ENCODE results near the gene UTF1.
"Not testable (repeated sequence)": the region's sequence is repeated elsewhere in the genome, so short reads cannot be mapped to it uniquely, and the experiment has no call there.

UTF1 gene

DNA sequence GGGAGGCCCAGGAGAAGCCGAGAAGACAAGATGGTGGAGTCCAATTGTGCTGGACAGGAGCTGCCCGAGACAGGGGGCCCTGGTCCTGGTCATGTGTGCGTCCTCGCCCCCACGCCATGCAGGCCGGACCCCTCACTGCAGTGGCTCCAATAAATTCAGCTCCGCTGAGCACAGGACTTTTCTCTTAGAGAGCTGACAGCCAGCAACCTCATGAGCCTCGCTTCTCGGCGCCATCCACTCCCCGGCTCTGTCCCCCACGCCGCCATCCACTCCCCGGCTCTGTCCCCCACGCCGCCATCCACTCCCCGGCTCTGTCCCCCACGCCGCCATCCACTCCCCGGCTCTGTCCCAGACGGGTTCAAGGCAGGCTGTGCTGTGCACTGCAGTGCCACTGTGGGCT lies 2.8 kb upstream of the UTF1 start:
- DNase-seq (ENCODE audit: low read depth) = no peak

DNA sequence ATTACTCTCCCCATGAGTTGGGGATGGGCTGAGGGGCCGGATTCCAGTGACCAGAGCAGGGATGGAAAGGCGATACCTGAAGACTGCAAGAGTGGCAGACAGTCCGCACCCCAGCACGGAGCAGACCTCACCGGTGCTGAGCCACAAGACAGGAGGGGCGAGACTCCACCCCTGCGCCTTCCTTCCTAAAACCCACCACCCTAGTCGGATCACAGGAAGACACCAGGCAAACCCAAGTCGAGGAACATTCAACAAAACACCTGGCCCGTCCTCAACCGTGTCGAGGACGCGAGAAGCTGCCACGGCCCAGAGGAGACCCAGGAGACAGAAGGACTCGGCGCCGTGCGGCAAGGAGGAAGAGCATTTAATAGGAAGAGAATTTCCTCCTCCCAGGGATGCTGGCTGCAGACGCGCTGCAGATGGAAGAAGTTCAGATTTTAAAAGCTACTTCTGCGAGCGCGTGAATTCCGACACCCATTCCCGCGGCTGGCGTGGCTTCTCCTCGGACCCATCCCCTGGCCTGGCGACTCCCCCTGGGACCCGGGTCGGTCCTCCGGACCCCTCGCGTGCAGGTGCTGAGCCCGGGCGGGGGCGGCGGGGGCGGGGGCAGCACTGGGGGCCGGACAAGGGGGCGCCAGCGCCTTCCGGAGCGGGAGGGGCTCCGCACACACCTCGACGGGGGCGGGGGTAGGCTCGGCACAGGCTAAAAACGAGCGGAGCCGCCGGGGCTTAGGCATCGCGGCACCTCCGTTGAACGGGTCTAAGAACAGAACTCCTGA lies 563 bp upstream of the UTF1 start:
- DNase-seq (ENCODE audit: low read depth) = no peak

DNA sequence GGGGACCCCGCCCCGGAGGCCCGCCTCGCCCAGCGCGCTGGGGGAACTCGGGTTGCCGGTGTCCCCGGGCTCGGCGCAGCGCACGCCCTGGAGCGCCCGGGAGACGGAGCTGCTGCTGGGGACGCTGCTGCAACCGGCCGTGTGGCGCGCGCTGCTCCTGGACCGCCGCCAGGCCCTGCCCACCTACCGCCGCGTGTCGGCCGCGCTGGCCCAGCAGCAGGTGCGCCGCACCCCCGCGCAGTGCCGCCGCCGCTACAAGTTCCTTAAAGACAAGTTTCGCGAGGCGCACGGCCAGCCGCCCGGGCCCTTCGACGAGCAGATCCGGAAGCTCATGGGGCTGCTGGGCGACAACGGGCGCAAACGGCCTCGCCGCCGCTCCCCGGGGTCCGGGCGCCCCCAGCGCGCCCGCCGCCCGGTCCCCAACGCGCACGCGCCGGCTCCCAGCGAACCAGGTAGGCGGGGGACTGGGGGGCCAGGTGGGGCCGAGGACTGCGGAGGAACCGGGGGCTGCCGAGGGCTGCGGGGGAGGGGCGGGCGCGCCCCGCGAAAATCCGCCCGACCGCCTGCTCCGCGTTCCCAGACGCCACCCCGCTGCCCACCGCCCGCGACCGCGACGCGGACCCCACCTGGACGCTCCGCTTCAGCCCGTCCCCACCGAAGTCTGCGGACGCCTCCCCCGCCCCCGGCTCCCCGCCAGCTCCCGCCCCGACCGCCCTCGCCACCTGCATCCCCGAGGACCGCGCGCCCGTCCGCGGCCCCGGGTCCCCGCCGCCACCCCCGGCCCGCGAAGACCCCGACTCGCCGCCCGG lies 574 bp downstream of the UTF1 start:
- no peak for DNase-seq (ENCODE audit: low read depth)

- DNase-seq (ENCODE audit: low read depth) = no peak
Measured at GRCh38 chr10:133231244-133231945, 1.4 kb downstream of the UTF1 start.

DNA sequence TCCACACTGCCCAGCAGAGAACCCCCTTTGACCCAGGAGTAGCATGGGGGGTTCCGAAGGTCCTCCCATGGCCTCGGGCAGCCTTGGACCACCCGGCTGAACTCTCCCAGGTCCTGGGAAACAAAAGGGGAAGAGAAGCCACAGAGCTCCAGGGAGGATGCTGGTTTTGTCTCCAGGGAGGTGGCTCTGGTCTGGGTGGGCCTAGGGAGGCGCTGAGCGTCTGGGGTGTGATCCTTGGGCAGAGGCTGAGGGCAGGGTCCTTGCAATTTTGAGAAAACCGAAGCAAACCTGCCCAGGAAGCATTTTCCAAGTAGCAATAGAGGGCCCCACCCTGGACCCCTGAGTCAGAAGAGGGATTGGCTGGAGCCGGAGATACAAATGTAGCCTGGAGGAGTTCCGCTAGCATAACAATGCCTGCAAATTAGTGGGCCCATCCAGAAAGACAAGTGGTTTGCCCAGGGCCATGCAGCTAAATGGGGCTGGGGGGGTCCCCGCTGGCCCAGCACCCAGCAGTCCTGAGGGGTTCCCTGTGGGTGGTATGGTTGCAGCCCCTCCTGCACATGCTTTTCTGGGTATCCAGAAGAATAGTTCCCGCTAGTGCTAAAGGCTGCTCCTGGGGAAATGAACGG lies 2.0 kb downstream of the UTF1 start:
- no peak for DNase-seq (ENCODE audit: low read depth)

DNA sequence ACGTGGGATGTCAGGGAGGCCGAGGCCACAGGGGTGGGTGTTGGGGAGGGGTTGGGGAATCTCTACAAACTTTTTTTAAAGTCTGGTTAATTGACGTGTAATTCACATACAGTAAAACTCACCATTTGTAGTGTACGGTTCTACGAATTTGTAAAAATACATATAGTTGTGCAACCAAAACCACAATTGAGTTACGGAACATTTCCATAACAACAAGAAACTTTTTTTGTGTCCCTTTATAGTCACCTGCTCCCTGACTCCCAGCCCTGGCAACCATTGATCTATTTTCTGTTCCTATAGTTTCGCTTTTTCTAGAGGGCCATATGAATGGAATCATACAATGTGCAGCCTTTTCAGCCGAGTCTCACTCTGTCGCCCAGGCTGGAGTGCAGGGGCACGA lies 4.8 kb downstream of the UTF1 start:
- not testable (repeated sequence) for DNase-seq (ENCODE audit: low read depth)

- no peak for DNase-seq (ENCODE audit: low read depth)
Measured at GRCh38 chr10:133235265-133235855, 5.3 kb downstream of the UTF1 start.

GRCh38 chr10:133235932-133236331 lies 5.9 kb downstream of the UTF1 start:
- no peak for DNase-seq (ENCODE audit: low read depth)

DNA sequence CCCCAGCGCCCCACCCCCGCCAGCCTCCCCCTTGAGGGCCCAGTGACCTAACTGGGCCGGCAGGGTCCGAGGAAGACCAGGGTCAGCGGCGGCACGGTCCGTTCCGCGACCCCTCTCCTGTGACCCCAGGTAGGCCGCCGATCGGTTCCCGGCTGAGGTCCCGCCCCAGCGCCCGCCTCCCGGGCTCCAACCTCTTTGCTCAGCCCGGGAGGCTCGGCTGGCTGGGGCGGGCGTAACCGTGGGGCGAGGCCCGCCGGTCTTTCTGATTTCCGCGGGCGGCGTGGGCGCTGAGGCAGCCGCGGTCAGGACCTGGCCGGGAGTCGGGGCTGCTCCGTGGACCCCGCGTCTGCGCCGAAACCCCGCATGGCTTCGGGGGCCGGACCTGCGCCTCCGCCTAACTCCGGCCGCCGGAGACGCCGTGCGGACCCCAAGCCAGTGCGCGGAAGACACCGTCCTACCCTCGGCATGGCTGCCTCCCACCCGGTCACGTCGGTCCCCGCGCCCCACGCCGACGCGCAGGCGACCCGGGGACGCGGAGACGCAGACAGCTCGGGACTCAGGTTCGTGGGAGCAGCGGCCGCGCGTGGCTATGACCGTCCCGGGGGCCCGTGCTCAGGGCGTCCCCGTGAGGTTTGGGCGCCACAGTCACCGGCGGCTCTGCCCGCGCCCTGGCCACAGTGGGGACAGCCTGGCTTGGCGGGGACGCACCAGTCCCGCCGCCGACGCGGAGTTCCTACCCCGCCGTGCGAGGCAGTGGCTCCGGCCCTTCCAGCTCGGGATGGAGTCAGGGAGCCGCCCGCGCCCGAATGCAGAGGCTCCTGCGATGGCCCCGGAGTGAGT lies 6.6 kb downstream of the UTF1 start:
- no peak for DNase-seq (ENCODE audit: low read depth)

- DNase-seq (ENCODE audit: low read depth) = no peak
Measured at GRCh38 chr10:133237241-133237587, 7.2 kb downstream of the UTF1 start.

DNA sequence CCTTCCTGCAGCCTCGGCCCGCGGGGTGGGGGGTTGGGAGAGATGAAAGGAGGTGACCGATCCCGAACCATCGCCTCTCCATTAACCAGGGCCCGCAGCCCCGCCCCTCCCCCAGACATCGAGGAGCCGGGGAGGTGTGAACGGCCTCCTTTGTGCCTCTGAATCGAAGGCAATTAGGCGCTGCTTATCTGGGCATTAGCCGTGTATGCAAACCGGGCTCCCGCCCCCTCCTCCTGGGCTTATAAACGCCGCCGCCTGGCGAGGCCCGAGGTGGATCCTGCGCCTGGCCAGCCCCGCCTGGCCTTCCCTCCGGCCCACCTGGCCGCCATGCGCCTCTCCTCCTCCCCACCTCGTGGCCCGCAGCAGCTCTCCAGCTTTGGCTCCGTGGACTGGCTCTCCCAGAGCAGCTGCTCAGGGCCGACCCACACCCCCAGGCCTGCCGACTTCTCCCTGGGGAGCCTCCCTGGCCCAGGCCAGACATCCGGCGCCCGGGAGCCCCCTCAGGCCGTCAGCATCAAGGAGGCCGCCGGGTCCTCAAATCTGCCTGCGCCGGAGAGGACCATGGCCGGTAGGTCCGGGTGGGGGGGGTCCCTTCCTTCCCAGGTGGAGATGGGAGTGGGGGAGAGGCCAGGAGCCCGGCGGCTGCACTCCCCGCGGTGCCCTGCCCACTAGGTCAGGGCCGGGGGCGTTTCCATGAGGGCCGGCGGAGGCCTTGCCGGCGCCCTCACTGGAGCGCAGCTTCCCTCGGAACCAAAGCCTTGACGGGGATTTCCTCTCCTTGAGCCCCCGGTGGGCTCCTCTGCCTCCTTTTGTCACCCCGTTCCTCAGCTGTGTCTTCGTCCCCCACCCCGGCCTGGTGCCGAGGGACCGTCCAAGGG lies 7.8 kb downstream of the UTF1 start, which contains the start of gene VENTX:
TSS of gene VENTX (plus strand) at position 268 of the 878 bp plus-strand sequence. CDS start at position 328, 60 bp downstream.
- no peak for DNase-seq (ENCODE audit: low read depth)

DNA sequence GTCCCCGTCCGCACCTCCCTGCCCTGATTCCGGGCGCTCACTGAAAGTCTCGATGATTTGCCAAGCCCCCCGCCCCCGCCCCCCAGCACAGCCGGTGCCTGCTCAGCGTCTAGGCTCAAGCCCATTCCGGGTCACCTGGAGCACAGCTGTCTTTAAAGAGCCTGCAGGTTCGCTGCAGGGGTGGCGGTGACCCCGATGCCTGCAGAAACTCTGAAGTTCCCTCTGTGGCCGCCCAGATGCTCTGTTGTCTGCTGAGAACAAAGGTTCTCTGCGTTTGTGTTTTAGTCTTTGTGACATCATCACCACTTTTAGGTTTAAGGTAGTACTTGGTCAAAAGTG lies 8.4 kb downstream of the UTF1 start:
- DNase-seq (ENCODE audit: low read depth) = no peak

DNA sequence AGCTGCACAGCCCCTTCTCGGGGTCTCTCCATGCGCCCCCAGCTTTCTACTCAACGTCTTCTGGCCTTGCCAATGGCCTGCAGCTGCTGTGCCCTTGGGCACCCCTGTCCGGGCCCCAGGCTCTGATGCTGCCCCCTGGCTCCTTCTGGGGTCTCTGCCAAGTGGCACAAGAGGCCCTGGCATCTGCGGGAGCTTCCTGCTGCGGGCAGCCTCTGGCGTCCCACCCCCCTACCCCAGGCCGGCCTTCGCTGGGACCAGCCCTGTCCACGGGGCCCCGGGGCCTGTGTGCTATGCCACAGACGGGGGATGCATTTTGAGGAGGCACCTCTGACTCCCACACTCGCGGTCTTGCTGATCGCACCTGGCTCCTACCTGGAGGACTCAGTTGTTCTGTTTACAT lies 10.0 kb downstream of the UTF1 start:
- no peak for DNase-seq (ENCODE audit: low read depth)

GRCh38 chr10:133241501-133242205 lies 11.6 kb downstream of the UTF1 start:
- DNase-seq (ENCODE audit: low read depth) = no peak

DNA sequence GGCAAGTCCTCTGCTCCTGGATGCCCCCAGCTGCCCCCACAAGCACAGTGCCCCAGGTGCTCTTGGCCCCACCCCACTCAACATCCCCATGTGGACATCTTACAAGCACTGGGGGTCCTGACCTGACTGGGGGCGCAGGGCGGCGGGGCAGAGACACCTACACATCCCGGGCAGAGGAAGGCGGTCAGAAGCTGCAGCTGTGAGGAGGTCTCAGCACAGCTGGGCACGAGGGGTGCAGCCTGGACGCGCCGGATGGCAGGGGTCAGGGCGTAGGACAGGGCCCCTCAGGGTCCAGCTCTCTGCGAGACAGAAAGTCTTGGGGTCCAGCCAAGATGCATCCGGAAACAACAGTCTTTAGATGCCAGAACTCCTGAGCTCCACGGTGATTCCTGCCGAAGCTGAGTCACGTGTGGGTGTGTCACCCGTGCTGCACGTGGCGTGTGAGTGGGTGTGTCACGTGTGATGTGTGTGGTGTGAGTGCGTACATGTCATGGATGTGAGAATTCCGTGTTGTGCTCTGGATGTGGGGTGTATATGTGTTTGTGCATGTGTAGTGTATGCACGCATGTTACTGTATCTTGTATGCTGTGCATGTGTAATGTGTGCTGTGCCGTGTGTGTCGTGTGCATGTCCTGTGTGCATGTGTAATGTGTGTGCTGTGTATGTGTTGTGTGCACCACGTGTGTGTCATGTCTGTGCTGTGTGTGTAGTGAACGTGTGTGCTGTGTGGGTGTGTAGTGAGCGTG lies 12.8 kb downstream of the UTF1 start:
- DNase-seq (ENCODE audit: low read depth) = no peak

DNA sequence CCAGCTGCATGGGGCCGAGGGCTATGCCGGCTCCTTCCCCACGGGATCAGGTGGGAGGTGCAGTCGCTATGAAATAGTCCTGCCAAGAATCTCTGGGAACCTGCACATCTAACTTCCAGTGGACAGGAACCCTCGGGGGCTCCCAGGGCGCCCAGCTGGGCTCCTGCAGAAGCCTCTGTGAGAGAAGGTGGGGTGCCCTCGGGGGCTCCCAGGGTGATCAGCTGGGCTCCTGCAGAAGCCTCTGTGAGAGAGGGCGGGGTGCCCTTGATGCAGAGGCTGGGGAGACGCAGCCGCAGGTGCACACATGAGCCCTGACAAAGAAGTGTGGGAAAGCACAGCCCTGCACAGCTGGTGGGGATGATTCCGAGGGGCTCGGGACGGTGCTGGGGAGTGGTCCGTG lies 13.6 kb downstream of the UTF1 start:
- no peak for DNase-seq (ENCODE audit: low read depth)

DNA sequence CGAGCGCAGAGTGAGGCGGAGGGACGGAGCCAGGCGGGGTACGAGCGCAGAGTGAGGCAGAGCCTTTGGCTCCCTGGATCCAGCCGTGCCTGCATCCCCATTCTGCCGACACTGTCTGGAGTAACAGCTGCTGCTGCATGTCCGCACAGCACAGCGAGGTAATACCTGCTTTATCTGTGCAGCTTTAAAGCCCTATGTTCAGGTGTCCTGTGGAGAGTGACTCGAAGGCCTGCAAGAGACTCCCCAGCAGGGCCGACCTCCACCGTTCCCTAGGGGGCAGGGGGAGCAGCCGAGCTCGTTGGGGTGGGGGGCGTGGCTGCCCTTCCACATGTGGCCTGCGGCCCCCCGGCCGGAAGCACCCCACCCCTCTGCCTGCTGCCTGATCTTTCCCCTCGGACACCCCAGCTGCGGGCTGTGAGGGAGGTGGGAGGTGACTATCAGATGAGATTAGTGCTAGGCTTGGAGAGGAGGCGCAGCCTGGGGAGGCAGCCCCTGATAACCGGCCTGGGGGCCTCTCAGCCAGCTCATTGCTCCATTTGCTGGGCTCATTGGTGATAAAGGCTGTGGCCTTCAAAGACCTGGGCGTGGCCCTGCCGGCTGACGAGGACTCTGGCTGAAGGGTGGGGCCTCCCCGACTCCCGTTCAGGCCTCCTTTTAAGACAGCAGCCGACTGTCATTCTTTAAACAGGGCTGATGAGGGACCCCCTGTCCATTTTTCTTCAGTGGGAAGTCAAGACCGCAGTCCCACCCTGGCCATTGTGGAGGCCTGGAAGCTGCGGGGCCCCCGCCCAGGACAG lies 15.6 kb downstream of the UTF1 start:
- DNase-seq (ENCODE audit: low read depth) = no peak

DNA sequence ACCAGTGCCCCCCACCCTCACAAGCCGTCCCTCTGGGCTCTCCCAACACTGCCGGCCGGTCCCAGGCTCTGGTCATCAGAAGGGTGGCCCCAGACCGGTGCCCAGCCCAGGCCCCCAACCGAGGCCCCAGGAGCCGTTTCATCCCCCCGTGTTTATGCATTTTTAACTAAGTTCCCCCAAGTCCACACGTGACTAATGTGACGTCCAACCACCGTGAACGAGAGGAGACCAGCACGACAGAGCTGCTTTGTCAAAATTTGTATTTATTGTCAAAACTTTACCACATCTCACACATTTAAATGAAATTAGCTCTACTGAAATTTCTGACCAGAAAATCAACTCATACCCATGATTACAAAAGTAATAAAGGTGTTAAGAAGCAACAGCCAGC lies 16.2 kb downstream of the UTF1 start:
- DNase-seq (ENCODE audit: low read depth) = no peak
